ENCODE results near the gene DENND4C.

Gene DENND4C

GRCh38 chr9:19298436-19299000 lies 68.0 kb downstream of the DENND4C start:
- no peak overlapping the region for H3K4me3 ChIP-seq (ENCODE audit: severe bottlenecking)
- ATAC-seq (ENCODE audit: low read depth) (no peak), DNase-seq (ENCODE audit: low spot score) (no peak)
- peaks cover 37% of the 10 kb centered on the region for H3K36me3 ChIP-seq (ENCODE audit: low read depth)
- H3K27me3 ChIP-seq (ENCODE audit: insufficient read depth, poor library complexity, severe bottlenecking): no peaks in the 10 kb centered on the region
- H3K4me1 ChIP-seq (ENCODE audit: insufficient read depth, poor library complexity, severe bottlenecking): no peaks in the 10 kb centered on the region
- no peak for TF ChIP-seq CTCF (IDR thresholded peaks at IDR 0.05; ENCODE audit: poor library complexity, severe bottlenecking)
- no peaks in the 10 kb centered on the region for H3K9me3 ChIP-seq (ENCODE audit: severe bottlenecking)
- no peak overlapping the region for H3K27ac ChIP-seq (ENCODE audit: poor library complexity, severe bottlenecking)

- H3K27ac ChIP-seq (ENCODE audit: poor library complexity, severe bottlenecking): no peak overlapping the region
- no peak for TF ChIP-seq CTCF (IDR thresholded peaks at IDR 0.05; ENCODE audit: poor library complexity, severe bottlenecking)
Observed at GRCh38 chr9:19303216-19303615, 72.7 kb downstream of the DENND4C start.

GRCh38 chr9:19306568-19306967 lies 76.1 kb downstream of the DENND4C start:
- Histone ChIP-seq H3K27me3 (ENCODE audit: insufficient read depth, poor library complexity, severe bottlenecking) (no peaks in the 10 kb centered on the region), H3K4me3 (ENCODE audit: severe bottlenecking) (no peak overlapping the region), H3K27ac (ENCODE audit: poor library complexity, severe bottlenecking) (no peak overlapping the region), H3K4me1 (ENCODE audit: insufficient read depth, poor library complexity, severe bottlenecking) (no peaks in the 10 kb centered on the region), H3K36me3 (ENCODE audit: low read depth) (peaks cover 15% of the 10 kb centered on the region), H3K9me3 (ENCODE audit: severe bottlenecking) (no peaks in the 10 kb centered on the region)
- no peak for TF ChIP-seq CTCF (IDR thresholded peaks at IDR 0.05; ENCODE audit: poor library complexity, severe bottlenecking)
- no peak for DNase-seq (ENCODE audit: low spot score)
- ATAC-seq (ENCODE audit: low read depth): no peak

More at GRCh38 chr9:19303216-19303615, 72.7 kb downstream of the DENND4C start:
- Histone ChIP-seq H3K4me3 (ENCODE audit: severe bottlenecking) (no peak overlapping the region), H3K36me3 (ENCODE audit: low read depth) (peaks cover 28% of the 10 kb centered on the region), H3K9me3 (ENCODE audit: severe bottlenecking) (no peaks in the 10 kb centered on the region), H3K27me3 (ENCODE audit: insufficient read depth, poor library complexity, severe bottlenecking) (no peaks in the 10 kb centered on the region), H3K4me1 (ENCODE audit: insufficient read depth, poor library complexity, severe bottlenecking) (no peaks in the 10 kb centered on the region)
- no peak for DNase-seq (ENCODE audit: low spot score)
- ATAC-seq (ENCODE audit: low read depth): no peak

- no peak overlapping the region for H3K27ac ChIP-seq (ENCODE audit: poor library complexity, severe bottlenecking)
- TF ChIP-seq CTCF (IDR thresholded peaks at IDR 0.05; ENCODE audit: poor library complexity, severe bottlenecking): no peak
- no peaks in the 10 kb centered on the region for H3K4me1 ChIP-seq (ENCODE audit: insufficient read depth, poor library complexity, severe bottlenecking)
- DNase-seq (ENCODE audit: low spot score) (no peak), ATAC-seq (ENCODE audit: low read depth) (no peak)
- H3K27me3 ChIP-seq (ENCODE audit: insufficient read depth, poor library complexity, severe bottlenecking): no peaks in the 10 kb centered on the region
- H3K36me3 ChIP-seq (ENCODE audit: low read depth): peaks cover 15% of the 10 kb centered on the region
- H3K9me3 ChIP-seq (ENCODE audit: severe bottlenecking): no peaks in the 10 kb centered on the region
- no peak overlapping the region for H3K4me3 ChIP-seq (ENCODE audit: severe bottlenecking)
Observed at GRCh38 chr9:19310246-19310645, 79.8 kb downstream of the DENND4C start.

- no peaks in the 10 kb centered on the region for H3K9me3 ChIP-seq (ENCODE audit: severe bottlenecking)
- no peak for ATAC-seq (ENCODE audit: low read depth)
- H3K27ac ChIP-seq (ENCODE audit: poor library complexity, severe bottlenecking): no peak overlapping the region
- no peak for TF ChIP-seq CTCF (IDR thresholded peaks at IDR 0.05; ENCODE audit: poor library complexity, severe bottlenecking)
- H3K4me3 ChIP-seq (ENCODE audit: severe bottlenecking): no peak overlapping the region
- no peaks in the 10 kb centered on the region for H3K27me3 ChIP-seq (ENCODE audit: insufficient read depth, poor library complexity, severe bottlenecking)
- peaks cover 18% of the 10 kb centered on the region for H3K36me3 ChIP-seq (ENCODE audit: low read depth)
- H3K4me1 ChIP-seq (ENCODE audit: insufficient read depth, poor library complexity, severe bottlenecking): no peaks in the 10 kb centered on the region
- DNase-seq (ENCODE audit: low spot score): no peak
Observed at GRCh38 chr9:19313573-19313972, 83.1 kb downstream of the DENND4C start.
